ENCODE data around the gene RNF214.

RNF214 gene

GRCh38 chr11:117335399-117335798 is 102.9 kb downstream of the RNF214 start:
- no peak overlapping the region for H3K27ac ChIP-seq
- TF ChIP-seq CTCF (IDR thresholded peaks at IDR 0.05) = no peak
- DNase-seq (ENCODE audit: low spot score) = no peak
- no peak overlapping the region for H3K4me3 ChIP-seq
